Large intestine (tissue), 3 donors: Measurements from ENCODE around the gene EHD1. TPM values are rescaled to one million over a fixed set of nuclear protein-coding genes. Genes with fewer than 3 reads are reported as not detected.

Source experiments
- DNase-seq, 2 donors: peaks; one replicate each; pipeline versions ENCODE4 v3.0.0 to v3.0.0-alpha.2; 2013
- H3K27ac ChIP-seq: one replicate; pipeline ENCODE4 v1.5.1; 2013; ENCODE audit warnings: low read length
- H3K27me3 ChIP-seq: 2 replicates; pipeline ENCODE4 v1.6.1; 2013; ENCODE audit warnings: low read length; ENCODE audit not compliant: control insufficient read depth, insufficient read depth
- H3K36me3 ChIP-seq: 2 replicates; pipeline ENCODE4 v1.6.1; 2013; ENCODE audit warnings: low read length; ENCODE audit not compliant: control insufficient read depth, insufficient read depth
- H3K4me1 ChIP-seq: one replicate; pipeline ENCODE4 v1.6.1; 2013; ENCODE audit warnings: low read length; ENCODE audit not compliant: control insufficient read depth, insufficient read depth
- H3K4me3 ChIP-seq: one replicate; pipeline ENCODE4 v1.5.1; 2013; ENCODE audit warnings: low read length
- H3K9me3 ChIP-seq: one replicate; pipeline ENCODE4 v1.6.1; 2013; ENCODE audit warnings: mild to moderate bottlenecking, low read depth, low read length, moderate library complexity; ENCODE audit not compliant: control insufficient read depth
- WGBS: methylation state at CpG from one replicate; pipeline ENCODE4 v1.1.5; 2013; ENCODE audit warnings: low lambda C conversion rate; ENCODE audit not compliant: insufficient coverage; 5-methylcytosine and 5-hydroxymethylcytosine counted together
- polyA plus RNA-seq: library from polyadenylated mRNA; unstranded; fragments of 120-200 nt; gene quantifications from one replicate; pipeline ENCODE4 v1.2.1, GENCODE V29; 2013

EHD1 gene
- polyA plus RNA-seq, 1 donor: 94.8 TPM

GRCh38 chr11:64856382-64857227 lies 21.8 kb downstream of the EHD1 start:
- Histone ChIP-seq H3K4me1 (peaks cover 56% of the 10 kb centered on the region), H3K36me3 (peaks cover 76% of the 10 kb centered on the region), H3K27ac (peak overlapping the region; percentile 82), H3K4me3 (no peak overlapping the region), H3K9me3 (peaks cover 6% of the 10 kb centered on the region), H3K27me3 (no peaks in the 10 kb centered on the region)
- WGBS: no CpG with 5 or more reads among the region's 20 CpGs
- DNase-seq: peak; percentile 77 to 88

- Histone ChIP-seq H3K4me1 (peaks cover 61% of the 10 kb centered on the region), H3K27ac (peak overlapping the region; percentile 82), H3K36me3 (peaks cover 74% of the 10 kb centered on the region), H3K4me3 (no peak overlapping the region), H3K27me3 (no peaks in the 10 kb centered on the region), H3K9me3 (peaks cover 6% of the 10 kb centered on the region)
- no peak for DNase-seq
- no CpG with 5 or more reads among the region's 22 CpGs for WGBS
Measured at GRCh38 chr11:64855596-64856304, 22.7 kb downstream of the EHD1 start.

- H3K4me1 ChIP-seq: peaks cover 61% of the 10 kb centered on the region
- H3K27me3 ChIP-seq: no peaks in the 10 kb centered on the region
- H3K27ac ChIP-seq: peak overlapping the region; percentile 40
- no peak overlapping the region for H3K4me3 ChIP-seq
- DNase-seq: peak; percentile 61 to 75
- H3K9me3 ChIP-seq: peaks cover 6% of the 10 kb centered on the region
- H3K36me3 ChIP-seq: peaks cover 70% of the 10 kb centered on the region
- no CpG with 5 or more reads among the region's 45 CpGs for WGBS
Measured at GRCh38 chr11:64854534-64855502, 23.6 kb downstream of the EHD1 start.

GRCh38 chr11:64854157-64854533 lies 24.3 kb downstream of the EHD1 start:
- Histone ChIP-seq H3K27ac (no peak overlapping the region), H3K27me3 (no peaks in the 10 kb centered on the region), H3K4me1 (peaks cover 68% of the 10 kb centered on the region), H3K4me3 (no peak overlapping the region), H3K36me3 (peaks cover 64% of the 10 kb centered on the region), H3K9me3 (peaks cover 6% of the 10 kb centered on the region)
- no peak for DNase-seq
- WGBS: no CpG with 5 or more reads among the region's 25 CpGs

GRCh38 chr11:64853709-64854108 lies 24.7 kb downstream of the EHD1 start:
- H3K27me3 ChIP-seq: no peaks in the 10 kb centered on the region
- no peak for DNase-seq
- peaks cover 69% of the 10 kb centered on the region for H3K4me1 ChIP-seq
- H3K9me3 ChIP-seq: peaks cover 6% of the 10 kb centered on the region
- no peak overlapping the region for H3K4me3 ChIP-seq
- H3K36me3 ChIP-seq: peaks cover 60% of the 10 kb centered on the region
- WGBS: no CpG with 5 or more reads among the region's 27 CpGs
- no peak overlapping the region for H3K27ac ChIP-seq

- H3K27me3 ChIP-seq: no peaks in the 10 kb centered on the region
- peaks cover 6% of the 10 kb centered on the region for H3K9me3 ChIP-seq
- H3K27ac ChIP-seq: peak overlapping the region; percentile 5
- H3K36me3 ChIP-seq: peaks cover 54% of the 10 kb centered on the region
- no CpG with 5 or more reads among the region's 24 CpGs for WGBS
- H3K4me1 ChIP-seq: peaks cover 71% of the 10 kb centered on the region
- H3K4me3 ChIP-seq: no peak overlapping the region
- DNase-seq: no peak
Measured at GRCh38 chr11:64852804-64853509, 25.5 kb downstream of the EHD1 start.

- H3K36me3 ChIP-seq: peaks cover 47% of the 10 kb centered on the region
- no CpG with 5 or more reads among the region's 8 CpGs for WGBS
- no peak overlapping the region for H3K4me3 ChIP-seq
- H3K4me1 ChIP-seq: peaks cover 72% of the 10 kb centered on the region
- no peaks in the 10 kb centered on the region for H3K27me3 ChIP-seq
- H3K27ac ChIP-seq: peak overlapping the region; percentile 27
- H3K9me3 ChIP-seq: peaks cover 6% of the 10 kb centered on the region
- peak in 1 of 2 donors; percentile 50 for DNase-seq
Measured at GRCh38 chr11:64851831-64852351, 26.5 kb downstream of the EHD1 start.

- no peak for DNase-seq
- Histone ChIP-seq H3K4me1 (peaks cover 66% of the 10 kb centered on the region), H3K4me3 (no peak overlapping the region), H3K27me3 (no peaks in the 10 kb centered on the region), H3K36me3 (peaks cover 40% of the 10 kb centered on the region), H3K27ac (peak overlapping the region; percentile 16), H3K9me3 (peaks cover 6% of the 10 kb centered on the region)
- WGBS: no CpG with 5 or more reads among the region's 13 CpGs
Measured at GRCh38 chr11:64850979-64851567, 27.3 kb downstream of the EHD1 start.

- peaks cover 28% of the 10 kb centered on the region for H3K36me3 ChIP-seq
- H3K4me1 ChIP-seq: peaks cover 56% of the 10 kb centered on the region
- peak overlapping the region; percentile 79 for H3K27ac ChIP-seq
- WGBS: no CpG with 5 or more reads among the region's 19 CpGs
- no peak for DNase-seq
- no peaks in the 10 kb centered on the region for H3K27me3 ChIP-seq
- H3K4me3 ChIP-seq: no peak overlapping the region
- H3K9me3 ChIP-seq: peaks cover 6% of the 10 kb centered on the region
Measured at GRCh38 chr11:64849598-64850356, 28.6 kb downstream of the EHD1 start.
